ENCODE data around the gene KNCN. TPM values are rescaled to one million over a fixed set of nuclear protein-coding genes. Genes with fewer than 3 reads are reported as not detected.
A peak's percentile ranks its signal among the peaks of the same experiment; 100 is the strongest.

KNCN gene
- total RNA-seq, 3 donors from 2014 or later: not detected

DNA sequence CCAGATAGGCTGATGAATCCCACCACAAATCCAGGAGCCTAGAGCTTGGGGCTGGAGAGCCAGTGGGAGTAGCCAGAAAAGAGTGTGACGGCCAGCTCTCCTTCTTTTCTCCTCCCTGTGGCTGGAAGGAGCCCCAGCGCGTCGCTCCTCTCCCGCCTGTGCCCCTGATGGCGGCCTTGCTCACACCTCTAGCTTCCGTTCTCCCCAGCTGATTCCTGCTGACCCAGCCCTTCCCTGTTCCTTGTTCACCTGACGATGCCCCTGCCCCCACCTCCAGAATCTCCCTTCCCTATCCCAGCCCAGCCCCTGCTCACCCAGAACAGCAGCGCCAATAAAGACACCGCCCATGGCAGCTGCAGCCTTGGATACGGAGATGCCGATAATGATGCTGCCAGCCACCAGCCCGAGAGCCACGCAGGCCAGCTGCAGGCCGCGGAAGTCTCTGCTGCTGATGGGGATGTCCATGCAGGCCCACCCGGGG, 656 bp downstream of the KNCN start:
- H3K9me3 ChIP-seq: no peaks in the 10 kb centered on the region
- H3K4me1 ChIP-seq: no peaks in the 10 kb centered on the region
- peaks cover 0 to 18% of the 10 kb centered on the region in 2 donors for H3K27me3 ChIP-seq
- intact Hi-C loops (cut with DNase I; ENCODE audit: low total_unique reads): no loop called here
- TF ChIP-seq, protein P1, sequence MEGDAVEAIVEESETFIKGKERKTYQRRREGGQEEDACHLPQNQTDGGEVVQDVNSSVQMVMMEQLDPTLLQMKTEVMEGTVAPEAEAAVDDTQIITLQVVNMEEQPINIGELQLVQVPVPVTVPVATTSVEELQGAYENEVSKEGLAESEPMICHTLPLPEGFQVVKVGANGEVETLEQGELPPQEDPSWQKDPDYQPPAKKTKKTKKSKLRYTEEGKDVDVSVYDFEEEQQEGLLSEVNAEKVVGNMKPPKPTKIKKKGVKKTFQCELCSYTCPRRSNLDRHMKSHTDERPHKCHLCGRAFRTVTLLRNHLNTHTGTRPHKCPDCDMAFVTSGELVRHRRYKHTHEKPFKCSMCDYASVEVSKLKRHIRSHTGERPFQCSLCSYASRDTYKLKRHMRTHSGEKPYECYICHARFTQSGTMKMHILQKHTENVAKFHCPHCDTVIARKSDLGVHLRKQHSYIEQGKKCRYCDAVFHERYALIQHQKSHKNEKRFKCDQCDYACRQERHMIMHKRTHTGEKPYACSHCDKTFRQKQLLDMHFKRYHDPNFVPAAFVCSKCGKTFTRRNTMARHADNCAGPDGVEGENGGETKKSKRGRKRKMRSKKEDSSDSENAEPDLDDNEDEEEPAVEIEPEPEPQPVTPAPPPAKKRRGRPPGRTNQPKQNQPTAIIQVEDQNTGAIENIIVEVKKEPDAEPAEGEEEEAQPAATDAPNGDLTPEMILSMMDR (IDR thresholded peaks at IDR 0.05): no peak
- TF ChIP-seq POLR2A (IDR thresholded peaks at IDR 0.05): no peak
- no peak overlapping the region for H3K27ac ChIP-seq
- no peaks in the 10 kb centered on the region for H3K36me3 ChIP-seq
- DNase-seq (ENCODE audit: low spot score in 2 of 2): no peak
- no peak overlapping the region for H3K4me3 ChIP-seq

DNA sequence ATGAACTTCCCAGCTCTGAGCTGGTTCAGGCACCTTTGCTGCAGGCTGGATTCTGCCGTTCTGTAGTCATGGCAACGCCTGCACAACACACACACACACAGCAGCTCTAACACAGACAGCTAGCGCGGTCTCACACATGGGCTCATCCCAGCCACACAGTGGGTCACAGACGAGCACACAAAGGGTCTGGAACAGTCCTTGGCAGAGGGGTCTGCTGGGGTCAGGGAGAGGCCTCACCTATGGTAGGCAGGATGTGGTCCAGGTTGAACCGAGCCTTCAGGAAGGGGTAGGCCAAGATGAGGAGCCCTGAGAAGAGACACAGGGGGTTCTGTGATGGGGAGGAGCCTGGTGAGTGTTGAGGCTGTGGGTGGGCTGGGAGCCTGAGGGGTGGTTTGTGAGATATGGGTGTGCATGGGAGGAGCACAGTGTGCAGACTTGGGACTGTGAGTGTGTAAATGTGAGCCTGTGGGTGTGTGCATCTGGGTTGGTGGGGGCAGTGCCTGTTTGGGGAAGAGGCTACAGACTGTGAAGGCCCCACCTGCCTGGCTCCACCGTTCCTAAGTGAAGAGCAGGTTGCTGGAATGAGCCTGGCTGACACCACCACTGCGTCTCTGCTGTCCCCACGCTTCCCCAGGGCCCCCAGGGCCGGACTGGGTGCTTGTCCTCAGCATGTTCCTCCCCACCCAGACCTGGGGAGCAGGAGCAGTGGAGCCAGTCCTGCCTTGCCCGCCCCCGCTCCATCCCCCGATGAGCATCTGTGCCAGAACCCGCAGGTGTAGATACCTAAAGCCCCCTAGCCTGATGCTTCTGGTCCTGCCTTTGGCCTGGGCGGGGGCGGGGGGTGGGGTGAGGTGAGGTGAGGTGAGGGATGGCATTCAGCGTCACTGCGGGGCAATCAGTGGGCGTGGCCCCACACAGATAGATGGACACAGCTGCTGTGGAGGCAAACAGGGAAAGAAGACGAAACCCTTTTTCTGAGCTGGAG, 1.5 kb downstream of the KNCN start:
- no peak for DNase-seq (ENCODE audit: low spot score in 2 of 2)
- no peaks in the 10 kb centered on the region for H3K9me3 ChIP-seq
- peaks cover 0 to 26% of the 10 kb centered on the region in 2 donors for H3K27me3 ChIP-seq
- no peak overlapping the region for H3K4me3 ChIP-seq
- TF ChIP-seq, protein P1 (IDR thresholded peaks at IDR 0.05): no peak
- no peak for TF ChIP-seq POLR2AphosphoS5 (IDR thresholded peaks at IDR 0.05)
- no peak for TF ChIP-seq POLR2A (IDR thresholded peaks at IDR 0.05)
- no peak overlapping the region for H3K27ac ChIP-seq
- no peaks in the 10 kb centered on the region for H3K4me1 ChIP-seq
- no peaks in the 10 kb centered on the region for H3K36me3 ChIP-seq
- intact Hi-C loops (cut with DNase I; ENCODE audit: low total_unique reads): no loop called here

DNA sequence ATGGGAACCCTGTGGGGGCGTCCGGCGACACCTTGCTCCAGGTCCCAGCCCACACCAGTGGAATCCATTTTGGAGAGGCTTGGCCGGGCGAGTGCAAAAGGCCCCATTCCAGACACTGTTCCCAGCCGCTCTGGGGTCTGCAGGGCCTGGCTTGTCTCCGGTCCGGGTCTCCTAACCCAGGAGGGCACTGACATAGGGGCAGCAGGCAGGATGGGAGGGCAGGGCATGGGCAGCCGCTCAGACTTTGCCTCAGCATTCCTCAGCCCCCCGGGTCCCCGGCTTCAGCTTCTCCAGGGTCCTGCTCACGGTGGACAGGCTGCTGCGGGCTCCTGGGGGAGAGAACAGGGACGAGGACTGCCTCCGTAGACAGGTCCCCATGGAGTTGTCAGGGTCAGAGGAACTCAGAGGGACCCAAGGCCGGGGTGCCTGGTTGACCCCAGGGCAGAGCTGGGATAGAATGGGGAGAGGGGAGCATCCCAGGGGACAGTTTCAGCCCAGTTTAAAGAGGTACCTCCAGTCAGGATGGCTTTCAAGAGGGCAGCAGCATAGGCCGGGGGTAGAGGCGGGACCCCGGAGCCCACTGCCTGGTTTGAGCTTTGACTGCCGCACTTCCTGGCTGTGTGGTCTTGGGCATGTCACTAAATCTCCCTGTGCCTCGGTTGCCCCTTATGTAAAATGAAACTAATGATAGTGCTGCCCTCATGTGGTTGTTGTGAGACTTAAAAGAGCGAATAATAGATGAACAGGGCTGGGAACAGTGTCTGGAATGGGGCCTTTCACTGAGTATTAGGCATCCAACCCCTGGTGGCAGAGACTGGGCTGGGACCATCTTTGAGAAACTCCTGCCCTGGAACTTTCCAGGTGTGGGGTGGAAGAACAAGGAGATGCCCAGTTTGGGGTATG, 3.7 kb downstream of the KNCN start:
- DNase-seq (ENCODE audit: low spot score in 2 of 2): no peak
- intact Hi-C loops (cut with DNase I; ENCODE audit: low total_unique reads): no loop called here
- Histone ChIP-seq H3K4me1 (no peaks in the 10 kb centered on the region), H3K27ac (no peak overlapping the region), H3K36me3 (no peaks in the 10 kb centered on the region), H3K9me3 (no peaks in the 10 kb centered on the region), H3K27me3 (peaks cover 6 to 45% of the 10 kb centered on the region in 2 donors), H3K4me3 (no peak overlapping the region)
- TF ChIP-seq, protein P1 (IDR thresholded peaks at IDR 0.05): peak in 2 of 3 donors; percentile 16 to 29
- no peak for TF ChIP-seq POLR2AphosphoS5 (IDR thresholded peaks at IDR 0.05)

DNA sequence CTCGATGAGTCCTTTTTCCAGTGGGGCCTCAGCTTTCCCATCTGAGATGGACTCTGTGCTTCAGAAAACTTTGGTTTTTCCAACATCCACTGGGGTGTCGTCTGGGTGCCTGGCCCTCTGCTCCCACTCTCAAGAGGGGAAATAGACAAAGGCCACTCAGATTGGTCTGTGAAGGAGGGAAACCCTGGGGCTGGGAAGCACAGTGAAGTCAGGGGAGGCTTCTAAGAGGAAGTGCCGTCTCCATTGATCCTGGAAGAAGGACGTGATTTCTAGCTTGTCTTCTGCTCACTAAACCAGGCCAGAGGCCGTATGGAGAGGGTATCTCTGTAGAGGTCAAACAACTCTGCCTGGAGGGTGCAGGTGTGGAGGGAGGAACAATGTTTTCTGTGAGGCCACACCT, 5.2 kb downstream of the KNCN start:
- TF ChIP-seq POLR2AphosphoS5 (IDR thresholded peaks at IDR 0.05): no peak
- DNase-seq (ENCODE audit: low spot score in 2 of 2): no peak
- Histone ChIP-seq H3K27me3 (peaks cover 6 to 37% of the 10 kb centered on the region in 2 donors), H3K27ac (no peak overlapping the region), H3K4me1 (no peaks in the 10 kb centered on the region), H3K36me3 (no peaks in the 10 kb centered on the region), H3K9me3 (no peaks in the 10 kb centered on the region), H3K4me3 (no peak overlapping the region)
- intact Hi-C loops (cut with DNase I; ENCODE audit: low total_unique reads): no loop called here

DNA sequence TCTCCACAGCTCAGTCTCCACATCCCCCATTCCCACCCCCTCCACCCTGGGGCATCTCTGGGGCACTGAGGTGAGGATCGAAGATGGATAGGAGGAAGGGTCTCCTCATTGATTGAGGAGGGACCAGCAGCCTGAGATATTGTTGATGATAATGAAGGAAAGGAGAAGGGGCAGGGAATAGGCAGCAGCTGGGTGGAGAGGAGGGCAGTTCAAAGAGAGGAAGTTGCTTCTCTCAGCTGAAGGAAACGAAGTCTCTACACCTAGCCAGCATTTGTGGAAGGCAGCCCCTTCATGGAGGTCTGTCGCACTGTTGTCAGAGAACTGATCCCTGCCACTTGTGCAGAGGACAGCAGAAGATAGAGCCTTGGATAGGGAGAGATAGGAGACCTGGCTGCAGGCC, 5.7 kb downstream of the KNCN start:
- intact Hi-C loops (cut with DNase I; ENCODE audit: low total_unique reads): no loop called here
- no peak overlapping the region for H3K27ac ChIP-seq
- no peaks in the 10 kb centered on the region for H3K36me3 ChIP-seq
- no peaks in the 10 kb centered on the region for H3K9me3 ChIP-seq
- no peaks in the 10 kb centered on the region for H3K4me1 ChIP-seq
- H3K27me3 ChIP-seq: peaks cover 6 to 37% of the 10 kb centered on the region in 2 donors
- TF ChIP-seq POLR2AphosphoS5 (IDR thresholded peaks at IDR 0.05): no peak
- no peak for TF ChIP-seq POLR2A (IDR thresholded peaks at IDR 0.05)
- TF ChIP-seq, protein P1 (IDR thresholded peaks at IDR 0.05): no peak
- no peak for DNase-seq (ENCODE audit: low spot score in 2 of 2)
- no peak overlapping the region for H3K4me3 ChIP-seq

Measured in breast epithelium (tissue), 4 donors.